NK-92 (cell line): Measurements from ENCODE around the gene TTF1.

Experiments used
- DNase-seq: peaks from one replicate; lab custom pipeline; 2025; ENCODE audit not compliant: unreplicated experiment; lab: John Stamatoyannopoulos, UW

TTF1 gene

DNA sequence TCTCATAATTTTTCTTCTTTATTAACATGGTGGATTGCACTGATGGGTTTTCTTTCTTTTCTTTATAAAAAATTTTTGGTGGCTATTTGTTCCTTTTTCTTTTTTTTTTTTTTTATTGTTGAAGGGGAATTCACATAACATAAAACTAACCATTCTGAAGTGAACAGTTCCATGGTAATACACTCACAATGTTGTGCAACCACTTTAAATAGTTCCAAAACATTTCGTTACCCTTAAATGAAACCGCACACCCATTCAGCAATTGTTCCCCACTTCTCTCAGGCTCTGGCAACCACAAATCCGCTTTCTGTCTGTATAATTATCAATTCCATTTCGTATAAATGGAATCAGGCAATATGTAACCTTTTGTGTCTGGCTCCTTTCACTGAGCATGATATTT lies 40.2 kb downstream of the TTF1 start:
- no peak for DNase-seq

DNA sequence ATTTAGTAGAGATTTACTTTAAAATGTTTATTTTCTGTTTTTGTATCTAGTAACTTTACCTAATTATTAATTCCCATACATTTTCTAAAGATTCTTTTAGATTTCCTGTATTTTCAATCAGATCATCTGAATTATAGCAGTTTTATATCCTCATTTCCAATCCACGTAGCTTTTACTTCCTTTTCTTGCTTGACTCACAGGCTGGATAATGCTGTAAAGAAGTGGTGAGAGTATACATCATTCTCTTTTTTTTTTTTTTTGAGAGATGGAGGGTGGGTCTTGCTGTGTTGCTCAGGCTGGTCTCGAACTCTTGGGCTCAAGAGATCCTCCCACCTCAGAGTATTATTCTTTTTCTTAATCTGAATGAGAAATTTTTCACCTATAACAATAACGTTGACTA lies 40.7 kb downstream of the TTF1 start:
- no peak for DNase-seq

DNA sequence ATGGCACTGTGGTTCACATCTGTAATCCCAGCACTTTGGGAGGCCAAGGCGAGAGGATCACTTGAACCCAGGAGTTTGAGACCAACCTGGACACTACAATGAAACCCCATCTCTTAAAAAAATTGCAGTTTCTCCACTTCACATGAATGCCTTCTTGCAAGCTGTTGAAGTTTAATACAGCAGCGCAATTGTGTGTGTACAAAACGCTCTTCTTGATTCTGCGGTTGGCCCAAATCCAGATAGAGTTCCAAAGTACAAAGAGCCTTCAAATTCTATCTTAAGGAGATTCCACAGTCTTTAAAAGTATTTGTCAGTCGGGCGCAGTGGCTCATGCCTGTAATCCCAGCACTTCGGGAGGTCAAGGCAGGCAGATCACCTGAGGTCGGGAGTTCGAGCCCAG lies 42.6 kb downstream of the TTF1 start:
- no peak for DNase-seq

DNA sequence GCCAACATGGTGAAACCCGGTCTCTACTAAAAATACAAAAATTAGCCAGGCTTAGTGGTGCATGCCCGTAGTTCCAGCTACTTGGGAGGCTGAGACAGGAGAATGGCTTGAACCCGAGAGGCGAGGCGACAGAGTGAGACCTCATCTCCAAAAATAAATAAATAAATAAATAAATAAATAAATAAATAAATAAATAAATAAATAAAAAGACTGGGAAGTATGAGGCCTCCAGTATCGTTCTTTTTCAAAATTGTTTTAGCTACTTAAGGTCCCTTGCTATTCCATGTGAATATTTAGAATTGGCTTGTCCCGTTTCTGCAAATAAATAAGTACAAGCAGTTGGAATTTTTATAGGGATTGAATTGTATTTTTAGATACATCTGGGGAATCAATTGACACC lies 48.9 kb downstream of the TTF1 start:
- DNase-seq: no peak

DNA sequence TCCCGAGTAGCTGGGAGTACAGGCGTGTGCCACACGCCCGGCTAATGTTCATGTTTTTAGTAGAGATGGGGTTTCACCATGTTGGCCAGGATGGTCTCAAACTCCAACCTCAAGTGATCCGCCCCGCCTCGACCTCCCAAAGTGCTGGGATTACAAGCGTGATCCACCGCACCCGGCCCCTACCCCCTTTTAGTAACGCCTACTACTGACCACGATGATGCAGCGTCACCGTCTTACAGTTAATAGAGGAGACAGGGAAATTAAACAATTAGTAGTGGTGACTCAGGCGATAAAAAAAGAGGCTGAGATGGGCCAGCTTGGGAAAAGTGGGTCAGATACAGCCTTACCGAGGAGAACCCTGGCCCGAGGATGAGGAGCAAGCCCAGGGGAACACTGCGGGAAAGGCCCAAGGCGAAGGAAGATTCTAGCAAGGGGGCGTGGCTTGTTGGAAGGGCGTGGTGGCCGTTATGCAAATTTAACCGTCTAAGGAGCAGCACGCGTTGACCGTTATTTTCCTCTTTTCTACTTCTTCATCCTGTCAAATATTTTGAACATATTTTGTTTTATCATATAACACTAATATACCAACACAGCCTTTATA lies 50.2 kb downstream of the TTF1 start:
- no peak for DNase-seq

DNA sequence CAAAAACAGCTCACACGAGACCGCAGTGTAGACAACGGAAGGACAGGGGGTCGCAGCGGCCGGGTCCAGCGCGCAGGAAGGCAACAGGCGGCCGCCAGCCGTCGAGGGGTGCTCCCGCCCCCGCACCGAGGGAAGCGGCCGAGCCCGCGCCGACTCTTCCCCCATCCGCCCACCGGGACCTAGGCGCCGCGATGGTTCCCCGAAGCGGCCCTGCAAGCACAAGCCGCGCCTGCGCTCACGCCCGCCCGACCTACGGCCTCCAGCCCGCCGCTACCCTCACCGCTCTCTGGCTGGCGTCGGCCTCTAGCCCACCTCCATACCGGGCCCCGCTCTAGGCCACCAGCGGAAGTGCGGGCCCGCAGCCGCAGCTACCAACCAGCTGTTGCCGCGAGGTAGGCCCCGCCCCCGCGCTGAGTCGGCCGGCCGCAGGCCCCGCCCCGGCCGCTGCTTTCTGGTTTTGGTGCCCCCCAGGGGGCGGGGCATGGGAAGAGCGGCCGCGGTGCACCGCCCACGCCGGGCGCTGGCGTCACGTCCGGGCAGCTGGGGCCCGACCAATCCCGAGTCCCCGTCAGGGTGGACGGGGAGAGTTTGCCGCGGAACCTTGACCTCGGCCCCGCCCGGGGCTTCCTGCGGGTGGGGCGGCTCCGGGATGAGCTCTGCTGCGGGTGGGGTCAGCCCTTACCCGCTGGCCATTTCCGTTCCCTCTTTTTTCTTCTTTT lies 51.8 kb downstream of the TTF1 start, which contains the start of gene SETX:
TSS of gene SETX (minus strand) at position 350 of the 719 bp plus-strand sequence. CDS start 5,558 bp downstream, outside the sequence.
- DNase-seq: peak; percentile 40

DNA sequence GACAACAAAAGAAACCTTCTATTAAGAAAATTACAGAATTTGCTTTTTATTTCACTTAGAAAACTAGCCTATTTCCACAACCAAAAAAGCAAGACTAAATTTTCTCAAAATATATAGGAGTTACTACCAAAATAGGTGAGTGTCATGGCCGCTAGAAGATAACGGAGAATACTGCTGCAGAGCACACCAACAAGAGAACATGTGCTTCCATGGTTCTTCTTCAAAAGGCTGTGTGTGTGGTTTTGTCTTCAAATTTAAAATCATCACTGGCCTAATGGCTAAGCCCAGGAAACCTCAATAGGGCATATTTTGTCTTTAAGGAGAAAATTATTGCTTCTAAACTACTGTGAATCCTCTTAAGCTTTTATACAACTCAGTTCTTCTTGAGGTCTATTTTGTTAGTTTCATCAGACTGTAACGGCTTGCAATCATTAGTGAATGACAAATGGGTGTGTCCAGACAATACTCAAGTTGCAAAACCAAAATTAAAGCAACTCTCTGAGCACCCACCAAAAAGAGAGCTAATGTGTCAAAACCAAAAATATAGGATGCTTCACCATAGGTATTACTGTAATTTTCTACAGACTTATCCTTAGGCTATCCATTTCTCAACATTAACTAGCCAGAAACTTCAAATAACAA lies 55.1 kb downstream of the TTF1 start:
- DNase-seq: no peak

DNA sequence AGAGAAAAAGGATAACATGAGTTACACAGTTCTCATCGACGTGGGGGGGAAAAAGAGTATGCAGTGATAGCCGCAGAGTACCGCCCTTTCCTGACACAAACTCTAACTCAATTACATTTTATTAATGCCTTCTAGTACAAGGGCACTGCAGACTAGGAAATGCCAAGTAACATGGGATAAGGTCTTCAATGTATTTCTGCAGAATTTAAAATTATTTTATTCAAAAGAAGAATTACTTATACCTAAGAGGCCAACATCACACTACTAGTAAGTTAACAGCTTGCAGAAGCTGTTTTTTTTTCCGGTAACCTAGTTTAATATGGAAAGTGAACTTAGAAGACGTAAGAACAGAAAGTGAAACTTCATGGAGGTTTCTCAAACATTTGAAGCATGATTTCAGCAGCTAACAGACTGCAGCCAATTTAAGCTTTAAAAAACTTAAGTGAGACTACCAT lies 55.8 kb downstream of the TTF1 start:
- DNase-seq: no peak

DNA sequence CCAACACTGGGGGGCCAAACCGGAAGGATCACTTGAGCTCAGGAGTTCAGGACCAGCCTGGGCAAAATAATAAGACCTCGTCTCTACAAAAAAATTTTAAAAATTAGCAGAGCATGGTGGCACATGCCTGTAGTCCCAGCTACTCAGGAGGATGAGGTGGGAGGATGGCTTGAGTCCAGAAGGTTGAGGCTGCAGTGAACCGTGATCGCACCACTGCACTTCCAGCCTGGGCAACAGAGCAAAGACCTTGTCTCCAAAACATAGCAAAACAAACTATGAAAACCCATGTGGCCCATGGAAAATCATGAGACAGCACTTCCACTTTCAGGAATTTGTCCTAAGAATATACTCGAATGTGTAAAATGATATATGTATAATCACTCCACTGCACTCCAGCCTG lies 58.0 kb downstream of the TTF1 start:
- DNase-seq: no peak

DNA sequence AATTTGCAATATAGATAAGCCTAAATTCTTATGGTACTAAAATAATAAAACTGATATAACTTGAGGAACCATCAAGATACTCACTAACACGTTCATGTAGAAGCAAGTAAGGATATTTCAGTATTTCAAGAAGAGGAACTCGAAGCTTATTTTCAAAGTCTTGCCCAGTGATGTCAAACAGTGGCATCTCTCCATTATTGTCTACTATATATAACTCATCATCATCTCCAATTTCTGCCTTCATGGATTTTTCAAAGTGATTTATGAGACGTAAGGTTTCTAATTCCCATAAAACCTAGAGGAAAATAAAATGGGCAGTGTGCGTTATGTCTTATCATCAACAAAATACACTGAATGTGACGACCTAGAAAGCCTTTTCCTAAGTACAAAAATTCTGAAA lies 60.5 kb downstream of the TTF1 start:
- DNase-seq: no peak

DNA sequence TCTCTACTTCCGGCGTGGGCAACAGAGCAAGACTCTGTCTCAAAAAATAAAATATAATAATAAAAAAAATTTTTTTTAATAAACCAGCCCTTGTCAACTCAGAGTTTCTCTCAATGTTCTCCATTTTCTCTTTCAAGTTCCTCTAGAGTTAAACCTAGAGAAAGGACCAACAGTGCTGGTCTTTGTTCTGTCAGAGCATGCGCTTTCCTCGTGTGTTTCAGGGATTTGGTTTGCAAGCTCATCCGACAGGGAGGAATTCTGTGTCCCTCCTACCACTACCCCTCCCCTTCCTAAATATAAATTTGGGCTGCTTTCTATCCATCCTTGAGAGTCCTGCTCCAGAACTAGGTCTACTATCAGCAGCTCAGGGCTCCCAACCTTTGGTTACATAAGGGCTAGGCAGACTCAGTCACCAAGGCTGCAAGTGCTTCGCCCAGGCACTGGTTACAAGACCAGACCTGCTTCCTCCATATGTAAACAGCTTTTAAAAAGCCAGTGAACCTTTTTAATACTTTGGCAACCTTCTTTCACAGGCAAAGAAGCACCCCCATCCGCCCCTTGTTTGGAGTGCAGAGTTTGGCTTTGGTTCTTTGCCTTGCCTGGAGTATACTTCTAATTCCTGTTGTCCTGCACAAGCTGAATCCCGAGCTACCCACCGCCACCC lies 65.3 kb downstream of the TTF1 start:
- no peak for DNase-seq

DNA sequence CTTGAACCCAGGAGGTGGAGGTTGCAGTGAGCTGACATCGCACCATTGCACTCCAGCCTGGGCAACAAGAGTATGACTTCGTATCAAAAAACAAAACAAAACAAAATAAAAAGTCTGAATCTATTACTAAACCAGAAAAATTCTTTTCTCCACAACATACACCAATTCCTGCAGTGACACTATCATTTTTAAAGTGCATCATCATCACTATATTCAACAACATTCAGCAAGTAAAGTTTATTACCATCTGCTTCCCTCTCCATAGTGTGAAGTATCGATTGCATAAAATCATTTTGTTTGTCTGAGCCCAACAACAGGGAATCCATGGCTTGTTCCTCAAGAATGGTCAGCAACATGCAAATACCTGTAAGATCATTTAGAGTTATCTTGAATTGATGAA lies 72.3 kb downstream of the TTF1 start:
- DNase-seq: no peak

DNA sequence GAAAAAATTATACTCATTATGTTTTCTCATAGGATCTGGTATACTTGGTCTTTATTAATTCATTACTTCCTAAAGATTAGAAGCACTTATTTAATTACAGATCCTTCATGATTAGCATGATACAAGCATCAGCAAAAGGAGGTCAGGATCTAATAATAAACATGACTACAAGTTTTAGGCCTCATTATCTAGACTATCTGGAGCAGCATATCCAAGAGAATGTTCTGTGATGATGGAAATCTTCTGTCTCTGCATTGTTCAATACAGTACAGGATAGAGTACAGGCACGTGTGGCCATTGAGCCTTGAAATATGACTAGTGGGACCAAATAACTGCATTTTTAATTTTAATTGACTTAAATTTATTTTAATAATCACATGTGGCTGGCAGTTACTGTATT lies 73.1 kb downstream of the TTF1 start:
- no peak for DNase-seq

DNA sequence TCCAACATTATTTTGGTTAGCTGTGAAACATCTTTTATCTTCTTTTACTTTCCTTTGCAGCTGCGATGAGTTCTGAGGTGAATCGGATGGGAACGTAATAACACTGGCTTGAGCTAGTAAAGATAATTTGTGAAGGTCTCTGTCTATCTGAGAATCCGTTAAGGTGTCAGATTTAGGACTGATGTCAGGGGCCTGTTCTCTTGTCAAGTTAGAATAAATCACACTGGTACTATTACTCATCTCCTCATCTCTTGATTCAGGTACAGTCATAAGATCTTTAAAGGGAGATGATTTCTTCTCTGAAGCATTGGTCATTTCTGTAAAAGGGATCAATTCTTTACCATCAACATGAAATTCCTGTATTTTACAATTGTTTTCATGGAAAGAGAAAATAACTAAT lies 78.1 kb downstream of the TTF1 start:
- DNase-seq: no peak

DNA sequence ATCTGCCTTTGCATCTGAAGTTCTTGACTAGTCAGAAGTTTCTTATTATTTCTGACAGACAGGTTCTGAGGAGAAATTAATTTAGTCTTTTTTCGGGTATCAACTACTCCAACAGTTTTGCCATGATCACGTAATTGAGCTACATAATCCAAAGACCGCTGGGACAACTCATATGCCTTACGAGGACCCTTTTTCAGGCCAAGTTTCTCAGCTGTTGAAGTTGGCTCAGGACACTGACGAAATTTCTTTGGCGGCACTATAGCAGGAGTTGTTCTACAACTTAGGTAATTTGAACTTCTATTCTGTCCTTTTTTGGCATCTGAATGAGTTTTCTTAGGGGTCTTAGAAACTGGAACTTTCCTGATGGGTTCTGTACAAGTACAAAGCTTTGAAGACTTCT lies 79.1 kb downstream of the TTF1 start:
- DNase-seq: no peak
